GM19452 (cell line): ENCODE results near the gene CPNE5.

Source experiments
- ATAC-seq: cut with Tn5 transposase; IDR thresholded peaks from one replicate; pipeline ENCODE4 v1.9.1; 2021; ENCODE audit not compliant: unreplicated experiment

CPNE5 gene

GRCh38 chr6:36793913-36794712 is 45.1 kb downstream of the CPNE5 start:
- no peak for ATAC-seq

GRCh38 chr6:36793296-36793912 is 45.8 kb downstream of the CPNE5 start:
- ATAC-seq: no peak

- no peak for ATAC-seq
Measured at GRCh38 chr6:36791521-36792135, 47.6 kb downstream of the CPNE5 start.

- ATAC-seq: no peak
Measured at GRCh38 chr6:36791085-36791484, 48.2 kb downstream of the CPNE5 start.

- ATAC-seq: no peak
Measured at GRCh38 chr6:36788768-36789167, 50.5 kb downstream of the CPNE5 start.

- ATAC-seq: no peak
Measured at GRCh38 chr6:36788186-36788585, 51.1 kb downstream of the CPNE5 start.

GRCh38 chr6:36787210-36787609 is 52.0 kb downstream of the CPNE5 start:
- no peak for ATAC-seq

GRCh38 chr6:36786055-36786675 is 53.1 kb downstream of the CPNE5 start:
- ATAC-seq: no peak

GRCh38 chr6:36784376-36784636 is 54.9 kb downstream of the CPNE5 start:
- no peak for ATAC-seq

GRCh38 chr6:36783603-36784375 is 55.5 kb downstream of the CPNE5 start:
- no peak for ATAC-seq

GRCh38 chr6:36781669-36782068 is 57.6 kb downstream of the CPNE5 start:
- no peak for ATAC-seq

- no peak for ATAC-seq
Measured at GRCh38 chr6:36780442-36781177, 58.6 kb downstream of the CPNE5 start.

- ATAC-seq: no peak
Measured at GRCh38 chr6:36779227-36779626, 60.0 kb downstream of the CPNE5 start.

GRCh38 chr6:36777801-36778200 is 61.4 kb downstream of the CPNE5 start:
- no peak for ATAC-seq

GRCh38 chr6:36776167-36776566 is 63.1 kb downstream of the CPNE5 start:
- ATAC-seq: no peak

- ATAC-seq: no peak
Measured at GRCh38 chr6:36774331-36774730, 64.9 kb downstream of the CPNE5 start.

GRCh38 chr6:36772397-36772796 is 66.8 kb downstream of the CPNE5 start:
- no peak for ATAC-seq

- no peak for ATAC-seq
Measured at GRCh38 chr6:36771145-36771544, 68.1 kb downstream of the CPNE5 start.

- ATAC-seq: no peak
Measured at GRCh38 chr6:36769676-36770499, 69.4 kb downstream of the CPNE5 start.

- ATAC-seq: no peak
Measured at GRCh38 chr6:36769183-36769675, 70.0 kb downstream of the CPNE5 start.
